Measurements from ENCODE around the gene GPC6.

GPC6 gene

DNA sequence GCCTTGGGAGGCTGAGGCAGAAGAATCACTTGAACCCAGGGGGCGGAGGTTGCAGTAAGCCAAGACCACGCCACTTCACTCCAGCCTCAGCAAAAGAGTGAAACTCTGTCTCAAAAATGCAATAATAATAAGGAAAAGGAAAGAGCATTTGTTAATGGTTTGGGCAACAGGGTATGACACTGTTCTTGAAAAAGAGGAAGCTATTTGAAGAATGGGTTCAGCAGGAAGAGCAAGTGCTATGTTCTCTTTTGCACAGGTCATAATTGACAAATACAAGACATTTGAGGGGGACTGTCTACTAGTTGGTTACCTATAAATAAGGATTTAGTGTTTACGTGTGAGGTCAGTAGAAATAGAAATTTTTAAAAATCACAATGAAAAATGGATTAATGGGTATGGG lies 1034.6 kb downstream of the GPC6 start:
- no peak overlapping the region for H3K4me2 ChIP-seq (ENCODE audit: low read depth, low read length, poor library complexity, severe bottlenecking)

DNA sequence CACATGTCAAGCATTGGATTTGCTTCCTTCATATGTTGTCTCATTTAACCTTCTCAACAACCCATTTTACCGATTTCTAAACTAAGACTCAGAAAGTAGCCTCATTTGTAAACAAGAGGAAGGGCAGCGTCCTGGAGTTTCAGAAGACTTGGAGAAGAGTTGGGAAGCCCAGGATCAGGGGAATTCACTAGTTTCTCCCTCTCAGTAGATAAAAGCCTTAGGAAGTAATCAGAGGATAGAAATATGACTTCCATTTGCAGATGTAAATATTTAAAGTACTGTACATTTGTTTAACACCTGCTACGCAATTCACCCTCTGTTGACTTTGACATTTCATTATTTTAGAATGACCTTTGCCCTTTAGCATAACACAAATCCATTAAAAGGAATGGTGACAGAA lies 1036.4 kb downstream of the GPC6 start:
- H3K9ac ChIP-seq (ENCODE audit: low read depth, low read length, poor library complexity, severe bottlenecking), result no peak overlapping the region
- no peaks in the 10 kb centered on the region for H3K9me2 ChIP-seq (replicated peaks; ENCODE audit: low read depth, low read length)
- no peak overlapping the region for H3K4me3 ChIP-seq (ENCODE audit: low read length, poor library complexity, severe bottlenecking)
- no peaks in the 10 kb centered on the region for H3K36me3 ChIP-seq (ENCODE audit: insufficient read depth, low read length)
- no peaks in the 10 kb centered on the region for H3K27me3 ChIP-seq (ENCODE audit: insufficient read depth, low read length, poor library complexity, severe bottlenecking)
- H3F3A ChIP-seq (ENCODE audit: low read depth), result no peaks in the 10 kb centered on the region
- TF ChIP-seq EZH2phosphoT487 (IDR thresholded peaks at IDR 0.05; ENCODE audit: borderline replicate concordance), result no peak
- TF ChIP-seq, protein P1, sequence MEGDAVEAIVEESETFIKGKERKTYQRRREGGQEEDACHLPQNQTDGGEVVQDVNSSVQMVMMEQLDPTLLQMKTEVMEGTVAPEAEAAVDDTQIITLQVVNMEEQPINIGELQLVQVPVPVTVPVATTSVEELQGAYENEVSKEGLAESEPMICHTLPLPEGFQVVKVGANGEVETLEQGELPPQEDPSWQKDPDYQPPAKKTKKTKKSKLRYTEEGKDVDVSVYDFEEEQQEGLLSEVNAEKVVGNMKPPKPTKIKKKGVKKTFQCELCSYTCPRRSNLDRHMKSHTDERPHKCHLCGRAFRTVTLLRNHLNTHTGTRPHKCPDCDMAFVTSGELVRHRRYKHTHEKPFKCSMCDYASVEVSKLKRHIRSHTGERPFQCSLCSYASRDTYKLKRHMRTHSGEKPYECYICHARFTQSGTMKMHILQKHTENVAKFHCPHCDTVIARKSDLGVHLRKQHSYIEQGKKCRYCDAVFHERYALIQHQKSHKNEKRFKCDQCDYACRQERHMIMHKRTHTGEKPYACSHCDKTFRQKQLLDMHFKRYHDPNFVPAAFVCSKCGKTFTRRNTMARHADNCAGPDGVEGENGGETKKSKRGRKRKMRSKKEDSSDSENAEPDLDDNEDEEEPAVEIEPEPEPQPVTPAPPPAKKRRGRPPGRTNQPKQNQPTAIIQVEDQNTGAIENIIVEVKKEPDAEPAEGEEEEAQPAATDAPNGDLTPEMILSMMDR (conservative IDR thresholded peaks at IDR 0.05; ENCODE audit: low read length), result no peak
- no peaks in the 10 kb centered on the region for H3K79me2 ChIP-seq (ENCODE audit: insufficient read depth, low read length)
- no peak overlapping the region for H2AFZ ChIP-seq (ENCODE audit: low read length)
- no peaks in the 10 kb centered on the region for H3K4me1 ChIP-seq (ENCODE audit: insufficient read depth, low read length, poor library complexity, severe bottlenecking)
- no peaks in the 10 kb centered on the region for H3K9me3 ChIP-seq (ENCODE audit: insufficient read depth, low read depth, low read length)
- H3K4me2 ChIP-seq (ENCODE audit: low read depth, low read length, poor library complexity, severe bottlenecking), result no peak overlapping the region
- no peaks in the 10 kb centered on the region for H4K20me1 ChIP-seq (ENCODE audit: insufficient read depth, low read length, poor library complexity, severe bottlenecking)

More for the DNA sequence above, 1034.6 kb downstream of the GPC6 start:
- Histone ChIP-seq H3K9me2 (replicated peaks; ENCODE audit: low read depth, low read length) (no peaks in the 10 kb centered on the region), H3K36me3 (ENCODE audit: insufficient read depth, low read length) (no peaks in the 10 kb centered on the region), H3K4me3 (ENCODE audit: low read length, poor library complexity, severe bottlenecking) (no peak overlapping the region), H3K79me2 (ENCODE audit: insufficient read depth, low read length) (no peaks in the 10 kb centered on the region), H3K4me1 (ENCODE audit: insufficient read depth, low read length, poor library complexity, severe bottlenecking) (no peaks in the 10 kb centered on the region), H3K9ac (ENCODE audit: low read depth, low read length, poor library complexity, severe bottlenecking) (no peak overlapping the region), H3K27me3 (ENCODE audit: insufficient read depth, low read length, poor library complexity, severe bottlenecking) (no peaks in the 10 kb centered on the region), H2AFZ (ENCODE audit: low read length) (no peak overlapping the region), H3F3A (ENCODE audit: low read depth) (no peaks in the 10 kb centered on the region), H3K9me3 (ENCODE audit: insufficient read depth, low read depth, low read length) (no peaks in the 10 kb centered on the region), H4K20me1 (ENCODE audit: insufficient read depth, low read length, poor library complexity, severe bottlenecking) (no peaks in the 10 kb centered on the region)
- TF ChIP-seq EZH2phosphoT487 (IDR thresholded peaks at IDR 0.05; ENCODE audit: borderline replicate concordance), result no peak
- TF ChIP-seq, protein P1 (conservative IDR thresholded peaks at IDR 0.05; ENCODE audit: low read length), result no peak

DNA sequence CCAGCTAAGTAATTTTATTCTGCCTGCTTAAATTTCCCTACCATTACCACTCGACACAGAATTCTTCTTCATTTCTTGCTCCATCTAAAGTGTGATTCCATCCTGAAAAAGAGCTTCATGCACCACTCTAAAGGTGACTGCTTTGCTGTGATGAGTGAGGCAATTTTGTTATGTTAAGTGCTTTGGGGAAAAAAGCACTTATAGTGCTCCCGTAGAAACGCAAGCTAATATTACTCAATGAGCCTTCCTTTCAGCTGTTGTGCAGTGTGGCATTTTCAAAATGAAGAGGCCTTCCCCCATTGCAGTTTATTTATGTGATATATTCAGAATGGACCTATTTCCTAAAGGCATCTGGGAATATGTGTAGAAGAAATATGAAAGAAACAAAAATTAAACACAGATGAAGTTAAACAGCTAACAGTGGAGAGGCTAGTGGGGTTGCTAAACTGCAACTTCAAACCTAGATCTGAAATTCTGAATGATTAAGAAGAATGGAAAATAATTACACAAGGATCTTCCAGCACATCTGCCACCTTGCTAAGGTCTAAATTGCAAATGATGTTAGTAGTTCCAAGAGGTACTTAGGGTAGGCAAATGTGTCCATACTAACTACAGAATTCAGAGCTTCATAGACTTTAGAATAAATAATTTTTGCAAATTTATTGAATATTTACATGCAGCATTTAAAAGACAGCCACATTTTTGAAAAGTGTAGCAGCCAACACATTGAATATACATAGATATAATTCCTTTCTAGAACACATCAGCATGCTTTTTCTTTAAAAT lies 1041.2 kb downstream of the GPC6 start:
- H3K27me3 ChIP-seq (ENCODE audit: insufficient read depth, low read length, poor library complexity, severe bottlenecking), result no peaks in the 10 kb centered on the region
- H3K9me2 ChIP-seq (replicated peaks; ENCODE audit: low read depth, low read length), result no peaks in the 10 kb centered on the region
- H3K9ac ChIP-seq (ENCODE audit: low read depth, low read length, poor library complexity, severe bottlenecking), result no peak overlapping the region
- no peaks in the 10 kb centered on the region for H4K20me1 ChIP-seq (ENCODE audit: insufficient read depth, low read length, poor library complexity, severe bottlenecking)
- no peak overlapping the region for H2AFZ ChIP-seq (ENCODE audit: low read length)
- TF ChIP-seq, protein P1 (conservative IDR thresholded peaks at IDR 0.05; ENCODE audit: low read length), result no peak
- TF ChIP-seq EZH2phosphoT487 (IDR thresholded peaks at IDR 0.05; ENCODE audit: borderline replicate concordance), result no peak
- no peaks in the 10 kb centered on the region for H3K4me1 ChIP-seq (ENCODE audit: insufficient read depth, low read length, poor library complexity, severe bottlenecking)
- no peak overlapping the region for H3K4me3 ChIP-seq (ENCODE audit: low read length, poor library complexity, severe bottlenecking)
- H3K36me3 ChIP-seq (ENCODE audit: insufficient read depth, low read length), result no peaks in the 10 kb centered on the region
- no peaks in the 10 kb centered on the region for H3K9me3 ChIP-seq (ENCODE audit: insufficient read depth, low read depth, low read length)
- H3K4me2 ChIP-seq (ENCODE audit: low read depth, low read length, poor library complexity, severe bottlenecking), result no peak overlapping the region
- no peaks in the 10 kb centered on the region for H3K79me2 ChIP-seq (ENCODE audit: insufficient read depth, low read length)
- H3F3A ChIP-seq (ENCODE audit: low read depth), result no peaks in the 10 kb centered on the region
